ENCODE results near the gene CDH23. TPM values are rescaled to one million over a fixed set of nuclear protein-coding genes. Genes with fewer than 3 reads are reported as not detected.

CDH23 gene
- polyA plus RNA-seq, 3 donors = 0.83 to 1.3 (median 0.96) TPM

GRCh38 chr10:71774916-71775702 lies 378.4 kb downstream of the CDH23 start:
- DNase-seq = no peak

GRCh38 chr10:71776481-71776925 lies 379.8 kb downstream of the CDH23 start:
- DNase-seq = no peak

GRCh38 chr10:71777213-71777985 lies 380.7 kb downstream of the CDH23 start:
- DNase-seq = no peak

- DNase-seq = no peak
These were observed 381.5 kb downstream of the CDH23 start for GRCh38 chr10:71778071-71778825.

- no peak for DNase-seq
These were observed 382.9 kb downstream of the CDH23 start for GRCh38 chr10:71779641-71780040.

GRCh38 chr10:71780156-71780555 lies 383.4 kb downstream of the CDH23 start:
- no peak for DNase-seq

GRCh38 chr10:71780719-71781118 lies 384.0 kb downstream of the CDH23 start:
- DNase-seq = no peak

- no peak for DNase-seq
These were observed 385.6 kb downstream of the CDH23 start for GRCh38 chr10:71782221-71782916.

- DNase-seq = no peak
These were observed 386.3 kb downstream of the CDH23 start for GRCh38 chr10:71782917-71783490.

GRCh38 chr10:71783917-71784678 lies 387.4 kb downstream of the CDH23 start:
- DNase-seq = no peak

- no peak for DNase-seq
These were observed 388.1 kb downstream of the CDH23 start for GRCh38 chr10:71784679-71785272.

- no peak for DNase-seq
These were observed 392.2 kb downstream of the CDH23 start for GRCh38 chr10:71788954-71789353.

GRCh38 chr10:71789871-71790270 lies 393.2 kb downstream of the CDH23 start:
- DNase-seq = no peak

- DNase-seq = no peak
These were observed 394.2 kb downstream of the CDH23 start for GRCh38 chr10:71790749-71791440.

GRCh38 chr10:71795248-71795647 lies 398.5 kb downstream of the CDH23 start:
- no peak for DNase-seq

GRCh38 chr10:71796749-71797405 lies 400.2 kb downstream of the CDH23 start:
- no peak for DNase-seq

GRCh38 chr10:71797533-71798307 lies 401.0 kb downstream of the CDH23 start:
- DNase-seq = no peak

GRCh38 chr10:71798308-71798624 lies 401.5 kb downstream of the CDH23 start:
- DNase-seq = no peak
